Natural killer cell (primary cell): ENCODE results near the gene ENAM. TPM values are rescaled to one million over a fixed set of nuclear protein-coding genes. Genes with fewer than 3 reads are reported as not detected.

Experiments
- ATAC-seq, 3 donors: fragments of 150-1000 bp in 2 of 3; fragments of 200-7000 bp in 1 of 3; cut with Tn5 transposase; 1 replicate in 1 of 3; 2 replicates in 2 of 3; pipeline ENCODE4 v1.10.0; 2021; ENCODE audit warnings: mild to moderate bottlenecking in 2 of 3, moderate library complexity in 2 of 3
- DNase-seq, 2 donors: peaks; one replicate each; pipeline versions ENCODE4 v3.0.0 to v3.0.0-alpha.2; 2013 to 2021; ENCODE audit warnings: mixed read lengths in 1 of 2
- H3K27ac ChIP-seq: one replicate; pipeline ENCODE4 v1.5.1; 2013; ENCODE audit warnings: mild to moderate bottlenecking, low read length
- H3K27me3 ChIP-seq: one replicate; pipeline ENCODE4 v1.6.1; 2013; ENCODE audit warnings: low read length; ENCODE audit not compliant: control insufficient read depth, insufficient read depth
- H3K36me3 ChIP-seq: one replicate; pipeline ENCODE4 v1.6.1; 2013; ENCODE audit warnings: low read length; ENCODE audit not compliant: control insufficient read depth, insufficient read depth
- H3K4me1 ChIP-seq: one replicate; pipeline ENCODE4 v1.6.1; 2013; ENCODE audit warnings: low read length; ENCODE audit not compliant: control insufficient read depth, insufficient read depth
- H3K4me3 ChIP-seq: one replicate; pipeline ENCODE4 v1.5.1; 2013; ENCODE audit warnings: low read length
- H3K9me3 ChIP-seq: one replicate; pipeline ENCODE4 v1.6.1; 2013; ENCODE audit warnings: low read length; ENCODE audit not compliant: control insufficient read depth, insufficient read depth
- H3K27ac Mint-ChIP-seq, 2 donors: one replicate each; pipeline ENCODE4 v1.8.0; 2022; ENCODE audit warnings: mild to moderate bottlenecking in 2 of 2, mixed read lengths in 2 of 2, moderate library complexity in 1 of 2
- H3K27me3 Mint-ChIP-seq, 2 donors: one replicate each; pipeline ENCODE4 v1.8.0; 2022; ENCODE audit warnings: low read depth in 2 of 2, mixed read lengths in 2 of 2
- H3K36me3 Mint-ChIP-seq: one replicate; pipeline ENCODE4 v1.8.0; 2022; ENCODE audit warnings: mixed read lengths
- H3K4me1 Mint-ChIP-seq, 2 donors: one replicate each; pipeline ENCODE4 v1.8.0; 2022; ENCODE audit warnings: mixed read lengths in 2 of 2
- H3K4me3 Mint-ChIP-seq: one replicate; pipeline ENCODE4 v1.8.0; 2022; ENCODE audit warnings: mild to moderate bottlenecking, moderate library complexity, mixed read lengths
- H3K9me3 Mint-ChIP-seq, 2 donors: one replicate each; pipeline ENCODE4 v1.8.0; 2022; ENCODE audit warnings: mixed read lengths in 2 of 2
- CTCF ChIP-seq: fragments of 200-600 bp; IDR thresholded peaks from one replicate; pipeline ENCODE4 v1.8.0; 2022; ENCODE audit warnings: antibody characterized with exemption
- WGBS: methylation state at CpG from one replicate; pipeline ENCODE4 v1.1.7; 2013; ENCODE audit warnings: missing lambda C conversion rate; ENCODE audit not compliant: insufficient coverage; 5-methylcytosine and 5-hydroxymethylcytosine counted together
- intact Hi-C: fragments of 100-400 bp; cut with micrococcal nuclease; formaldehyde crosslinking; loops from one replicate; pipeline ENCODE4 v1.14.2; 2022
- total RNA-seq, 4 donors: library from RNA; stranded (reverse); fragments of 120-200 nt in 1 of 4; gene quantifications; one replicate each; pipeline versions ENCODE4 v1.2.3 to v1.2.4, GENCODE V29; 2013 to 2022

The ENAM gene
- total RNA-seq, 3 donors from 2014 or later (not counting 1 experiment from before 2014, with no cell fraction given), result not detected

GRCh38 chr4:70630162-70630561 is 1.6 kb downstream of the ENAM start:
- Mint-ChIP-seq H3K36me3 (no peaks in the 10 kb centered on the region), H3K27ac (no peak overlapping the region), H3K9me3 (no peaks in the 10 kb centered on the region), H3K4me3 (no peak overlapping the region), H3K27me3 (peaks cover 0 to 2% of the 10 kb centered on the region in 2 donors), H3K4me1 (no peaks in the 10 kb centered on the region)
- Histone ChIP-seq H3K27me3 (no peaks in the 10 kb centered on the region), H3K27ac (no peak overlapping the region), H3K36me3 (no peaks in the 10 kb centered on the region), H3K4me1 (no peaks in the 10 kb centered on the region), H3K4me3 (no peak overlapping the region), H3K9me3 (no peaks in the 10 kb centered on the region)
- no peak for TF ChIP-seq CTCF
- ATAC-seq (no peak), DNase-seq (no peak)
- intact Hi-C loops, result no loop called here
- WGBS, result 83% methylated on average over 1 of the region's 3 CpGs

- intact Hi-C loops, result no loop called here
- Histone ChIP-seq H3K27me3 (no peaks in the 10 kb centered on the region), H3K36me3 (no peaks in the 10 kb centered on the region), H3K27ac (no peak overlapping the region), H3K4me1 (no peaks in the 10 kb centered on the region), H3K9me3 (no peaks in the 10 kb centered on the region), H3K4me3 (no peak overlapping the region)
- H3K27ac Mint-ChIP-seq, result no peak overlapping the region
- TF ChIP-seq CTCF, result no peak
- no peak for DNase-seq
- H3K4me3 Mint-ChIP-seq, result no peak overlapping the region
- H3K36me3 Mint-ChIP-seq, result no peaks in the 10 kb centered on the region
- no peaks in the 10 kb centered on the region for H3K9me3 Mint-ChIP-seq
- peaks cover 0 to 2% of the 10 kb centered on the region in 2 donors for H3K27me3 Mint-ChIP-seq
- no CpG with 5 or more reads among the region's 1 CpG for WGBS
- ATAC-seq, result no peak
- no peaks in the 10 kb centered on the region for H3K4me1 Mint-ChIP-seq
Observed at GRCh38 chr4:70632028-70632427, 3.5 kb downstream of the ENAM start.

- H3K27ac Mint-ChIP-seq, result no peak overlapping the region
- Histone ChIP-seq H3K4me1 (no peaks in the 10 kb centered on the region), H3K27ac (no peak overlapping the region), H3K27me3 (no peaks in the 10 kb centered on the region), H3K9me3 (no peaks in the 10 kb centered on the region), H3K4me3 (no peak overlapping the region), H3K36me3 (no peaks in the 10 kb centered on the region)
- no peaks in the 10 kb centered on the region for H3K9me3 Mint-ChIP-seq
- 83% methylated on average over 5 of the region's 5 CpGs for WGBS
- DNase-seq (no peak), ATAC-seq (no peak)
- no peak for TF ChIP-seq CTCF
- H3K4me3 Mint-ChIP-seq, result no peak overlapping the region
- no peaks in the 10 kb centered on the region for H3K36me3 Mint-ChIP-seq
- peaks cover 0 to 2% of the 10 kb centered on the region in 2 donors for H3K27me3 Mint-ChIP-seq
- H3K4me1 Mint-ChIP-seq, result no peaks in the 10 kb centered on the region
- intact Hi-C loops, result no loop called here
Observed at GRCh38 chr4:70634482-70634881, 5.9 kb downstream of the ENAM start.

- no peak overlapping the region for H3K27ac Mint-ChIP-seq
- ATAC-seq, result no peak
- no peaks in the 10 kb centered on the region for H3K36me3 ChIP-seq
- H3K4me3 ChIP-seq, result no peak overlapping the region
- H3K27me3 Mint-ChIP-seq, result peaks cover 3 to 13% of the 10 kb centered on the region in 2 donors
- H3K9me3 Mint-ChIP-seq, result no peaks in the 10 kb centered on the region
- no peaks in the 10 kb centered on the region for H3K4me1 Mint-ChIP-seq
- no peak overlapping the region for H3K4me3 Mint-ChIP-seq
- no peaks in the 10 kb centered on the region for H3K36me3 Mint-ChIP-seq
- no peaks in the 10 kb centered on the region for H3K4me1 ChIP-seq
- H3K27me3 ChIP-seq, result no peaks in the 10 kb centered on the region
- H3K27ac ChIP-seq, result no peak overlapping the region
- intact Hi-C loops, result no loop called here
- H3K9me3 ChIP-seq, result no peaks in the 10 kb centered on the region
- DNase-seq, result no peak
- 42% methylated on average over 5 of the region's 8 CpGs for WGBS
- no peak for TF ChIP-seq CTCF
Observed at GRCh38 chr4:70637239-70637913, 8.8 kb downstream of the ENAM start.
